CD14-positive monocyte (primary cell): Measurements from ENCODE around the gene SMG6. TPM values are rescaled to one million over a fixed set of nuclear protein-coding genes. Genes with fewer than 3 reads are reported as not detected.
A peak's percentile ranks its signal among the peaks of the same experiment; 100 is the strongest.

ENCODE experiments used
- DNase-seq, 3 donors: peaks; one replicate each; pipeline ENCODE4 v3.0.0-alpha.2; 2011 to 2022
- H2AFZ ChIP-seq: 2 replicates; pipeline ENCODE4 v1.6.0; 2012; ENCODE audit warnings: mild to moderate bottlenecking, low read depth, low read length, inconsistent platforms; ENCODE audit not compliant: insufficient read depth, poor library complexity, severe bottlenecking
- H3K27ac ChIP-seq, 2 donors: 1 replicate in 1 of 2; 2 replicates in 1 of 2; pipeline ENCODE4 v1.5.1; 2012 to 2013; ENCODE audit warnings: low read length in 2 of 2, control low read depth in 1 of 2, inconsistent platforms in 1 of 2, low read depth in 1 of 2, mild to moderate bottlenecking in 1 of 2
- H3K27me3 ChIP-seq, 2 donors: one replicate each; pipeline versions ENCODE4 v1.6.0 to v1.6.1; 2011 to 2013; ENCODE audit warnings: low read length in 2 of 2; ENCODE audit not compliant: control insufficient read depth in 2 of 2, insufficient read depth in 2 of 2
- H3K36me3 ChIP-seq, 2 donors: replicated peaks in 1 of 2; 1 replicate in 1 of 2; 2 replicates in 1 of 2; pipeline versions ENCODE4 v1.5.1 to v1.6.1; 2012 to 2013; ENCODE audit warnings: low read length in 2 of 2, control low read depth in 1 of 2, inconsistent platforms in 1 of 2, mild to moderate bottlenecking in 1 of 2; ENCODE audit not compliant: insufficient read depth in 2 of 2, control insufficient read depth in 1 of 2
- H3K4me1 ChIP-seq, 2 donors: 1 replicate in 1 of 2; 2 replicates in 1 of 2; pipeline versions ENCODE4 v1.5.1 to v1.6.1; 2012 to 2013; ENCODE audit warnings: low read length in 2 of 2, control low read depth in 1 of 2, inconsistent platforms in 1 of 2, mild to moderate bottlenecking in 1 of 2, moderate library complexity in 1 of 2; ENCODE audit not compliant: insufficient read depth in 2 of 2, control insufficient read depth in 1 of 2
- H3K4me2 ChIP-seq: replicated peaks from 2 replicates; pipeline ENCODE3; 2012; ENCODE audit warnings: low read length, moderate library complexity, mild to moderate bottlenecking; ENCODE audit not compliant: poor library complexity, severe bottlenecking; ENCODE audit errors: extremely low read depth
- H3K4me3 ChIP-seq, 3 experiments: fragments of 200-600 bp in 1 of 3; sonication (generic) in 1 of 3; replicated peaks in 1 of 3; 1 replicate in 2 of 3; 2 replicates in 1 of 3; pipeline ENCODE4 v1.5.1; 2011 to 2013; ENCODE audit warnings: low read length in 3 of 3, mild to moderate bottlenecking in 3 of 3, control low read depth in 2 of 3, low read depth in 2 of 3, inconsistent platforms in 1 of 3, moderate library complexity in 1 of 3
- H3K79me2 ChIP-seq: 2 replicates; pipeline ENCODE4 v1.6.0; 2012; ENCODE audit warnings: mild to moderate bottlenecking, control low read depth, inconsistent platforms, low read length, moderate library complexity; ENCODE audit not compliant: insufficient read depth
- H3K9ac ChIP-seq: 2 replicates; pipeline ENCODE4 v1.6.0; 2017; ENCODE audit warnings: low read length, mild to moderate bottlenecking; ENCODE audit not compliant: insufficient read depth, poor library complexity, severe bottlenecking
- H3K9me3 ChIP-seq, 2 donors: replicated peaks in 1 of 2; 1 replicate in 1 of 2; 2 replicates in 1 of 2; pipeline versions ENCODE4 v1.5.1 to v1.6.1; 2012 to 2013; ENCODE audit warnings: low read length in 2 of 2, control low read depth in 1 of 2; ENCODE audit not compliant: control insufficient read depth in 1 of 2, insufficient read depth in 1 of 2
- H4K20me1 ChIP-seq: 2 replicates; pipeline ENCODE4 v1.6.0; 2012; ENCODE audit warnings: mild to moderate bottlenecking, low read length, control low read depth, moderate library complexity; ENCODE audit not compliant: insufficient read depth
- H3K27ac Mint-ChIP-seq, 7 donors: one replicate each; pipeline ENCODE4 v1.8.0; 2020; ENCODE audit warnings: mild to moderate bottlenecking in 7 of 7, mixed read lengths in 7 of 7, moderate library complexity in 6 of 7, inconsistent platforms in 2 of 7
- H3K27me3 Mint-ChIP-seq, 3 donors: one replicate each; pipeline ENCODE4 v1.8.0; 2021 to 2022; ENCODE audit warnings: low read depth in 3 of 3, mild to moderate bottlenecking in 3 of 3, mixed read lengths in 3 of 3, moderate library complexity in 3 of 3, inconsistent platforms in 1 of 3
- H3K36me3 Mint-ChIP-seq, 2 donors: one replicate each; pipeline ENCODE4 v1.8.0; 2020; ENCODE audit warnings: mixed read lengths in 2 of 2, inconsistent platforms in 1 of 2, mild to moderate bottlenecking in 1 of 2
- H3K4me1 Mint-ChIP-seq: one replicate; pipeline ENCODE4 v1.8.0; 2020; ENCODE audit warnings: mild to moderate bottlenecking, mixed read lengths
- H3K4me3 Mint-ChIP-seq, 2 donors: one replicate each; pipeline ENCODE4 v1.8.0; 2020; ENCODE audit warnings: mild to moderate bottlenecking in 2 of 2, mixed read lengths in 2 of 2, moderate library complexity in 1 of 2
- H3K9me3 Mint-ChIP-seq, 7 donors: one replicate each; pipeline ENCODE4 v1.8.0; 2020 to 2022; ENCODE audit warnings: mixed read lengths in 7 of 7, mild to moderate bottlenecking in 6 of 7, moderate library complexity in 6 of 7, inconsistent platforms in 2 of 7
- CTCF ChIP-seq: fragments of 200-600 bp; IDR thresholded peaks from one replicate; pipeline ENCODE4 v1.8.0; 2022; ENCODE audit warnings: antibody characterized with exemption, mild to moderate bottlenecking
- WGBS: methylation state at CpG from one replicate; pipeline ENCODE4 v1.1.5; 2013; ENCODE audit warnings: missing lambda C conversion rate; ENCODE audit not compliant: insufficient coverage; 5-methylcytosine and 5-hydroxymethylcytosine counted together
- intact Hi-C, 2 donors: fragments of 100-400 bp; cut with micrococcal nuclease; formaldehyde crosslinking; loops; one replicate each; pipeline versions ENCODE4 v1.15.0 to v1.15.1; 2023
- polyA plus RNA-seq, 3 donors: library from polyadenylated mRNA; depleted of rRNA in 1 of 3; unstranded in 2 of 3; stranded (reverse) in 1 of 3; fragments of 300-500 nt in 2 of 3; fragments of >200 nt in 1 of 3; fragmentation: Illumina TruSeq in 2 of 3; gene quantifications; 1 replicate in 2 of 3; 2 replicates in 1 of 3; pipeline ENCODE4 v1.2.3, GENCODE V29; 2012 to 2021

The SMG6 gene
- polyA plus RNA-seq, 3 donors: 0.67 to 7.1 (median 1.1) TPM

GRCh38 chr17:2064980-2065785 is 238.4 kb downstream of the SMG6 start:
- no peak overlapping the region for H3K4me3 Mint-ChIP-seq
- Histone ChIP-seq H3K4me3 (no peak overlapping the region), H3K27me3 (peaks cover 0 to under 1% of the 10 kb centered on the region in 2 donors), H3K79me2 (no peaks in the 10 kb centered on the region), H3K9ac (no peak overlapping the region), H4K20me1 (no peaks in the 10 kb centered on the region), H2AFZ (no peak overlapping the region), H3K36me3 (peaks cover 21 to 72% of the 10 kb centered on the region in 2 donors), H3K4me1 (peaks cover 3 to 7% of the 10 kb centered on the region in 2 donors), H3K9me3 (no peaks in the 10 kb centered on the region), H3K27ac (no peak overlapping the region), H3K4me2 (no peak overlapping the region)
- peak in 2 of 3 donors; percentile 44 to 70 for DNase-seq
- no peaks in the 10 kb centered on the region for H3K9me3 Mint-ChIP-seq
- peak; percentile 71 for TF ChIP-seq CTCF
- peaks cover 23% of the 10 kb centered on the region for H3K4me1 Mint-ChIP-seq
- WGBS: 89% methylated on average over 24 of the region's 24 CpGs
- H3K36me3 Mint-ChIP-seq: peaks cover 84 to 89% of the 10 kb centered on the region in 2 donors
- intact Hi-C loops: no loop called here
- peaks cover 5 to 15% (median 7%) of the 10 kb centered on the region in 3 donors for H3K27me3 Mint-ChIP-seq
- H3K27ac Mint-ChIP-seq: peak overlapping the region in 1 of 7 donors; percentile 69

DNA sequence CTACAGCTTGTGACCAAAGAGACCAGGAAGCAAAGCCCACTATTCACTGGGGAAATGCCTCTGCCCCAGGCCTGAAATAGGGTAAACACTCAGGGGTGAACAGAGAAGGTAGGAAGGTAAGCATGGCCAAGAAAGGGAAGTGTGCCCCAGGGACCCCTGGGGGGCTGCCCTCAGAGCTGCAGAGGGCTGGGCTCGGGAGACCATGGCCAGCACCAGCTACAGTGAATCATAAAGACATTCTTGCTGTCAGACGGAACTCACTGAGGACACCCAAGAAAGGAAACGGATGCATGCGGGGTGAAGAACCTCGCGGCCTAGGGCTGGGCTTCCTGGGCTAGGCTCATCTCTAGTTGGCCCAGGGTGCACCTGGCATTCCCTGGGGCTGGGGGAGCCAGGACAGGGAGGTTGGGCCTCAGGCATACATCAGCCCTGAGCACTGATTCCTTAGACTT is 239.0 kb downstream of the SMG6 start:
- Histone ChIP-seq H3K79me2 (no peaks in the 10 kb centered on the region), H4K20me1 (no peaks in the 10 kb centered on the region), H3K4me2 (no peak overlapping the region), H3K4me3 (no peak overlapping the region), H3K4me1 (peaks cover 9 to 12% of the 10 kb centered on the region in 2 donors), H3K9me3 (no peaks in the 10 kb centered on the region), H3K36me3 (peaks cover 21 to 72% of the 10 kb centered on the region in 2 donors), H3K9ac (no peak overlapping the region), H3K27ac (no peak overlapping the region), H2AFZ (no peak overlapping the region), H3K27me3 (peaks cover 0 to 4% of the 10 kb centered on the region in 2 donors)
- peaks cover 23% of the 10 kb centered on the region for H3K4me1 Mint-ChIP-seq
- DNase-seq: no peak
- peak overlapping the region in 1 of 7 donors; percentile 33 for H3K27ac Mint-ChIP-seq
- 94% methylated on average over 4 of the region's 6 CpGs for WGBS
- H3K4me3 Mint-ChIP-seq: no peak overlapping the region
- no peak for TF ChIP-seq CTCF
- no peaks in the 10 kb centered on the region for H3K9me3 Mint-ChIP-seq
- H3K27me3 Mint-ChIP-seq: peaks cover 5 to 19% (median 6%) of the 10 kb centered on the region in 3 donors
- intact Hi-C loops: no loop called here
- peaks cover 79 to 85% of the 10 kb centered on the region in 2 donors for H3K36me3 Mint-ChIP-seq
